Measurements from ENCODE around the gene TMEM141. TPM values are rescaled to one million over a fixed set of nuclear protein-coding genes. Genes with fewer than 3 reads are reported as not detected.
"Not testable (repeated sequence)": the region's sequence is repeated elsewhere in the genome, so short reads cannot be mapped to it uniquely, and the experiment has no call there.

The TMEM141 gene
- total RNA-seq, 1 donor from 2014 or later = 19.9 TPM

DNA sequence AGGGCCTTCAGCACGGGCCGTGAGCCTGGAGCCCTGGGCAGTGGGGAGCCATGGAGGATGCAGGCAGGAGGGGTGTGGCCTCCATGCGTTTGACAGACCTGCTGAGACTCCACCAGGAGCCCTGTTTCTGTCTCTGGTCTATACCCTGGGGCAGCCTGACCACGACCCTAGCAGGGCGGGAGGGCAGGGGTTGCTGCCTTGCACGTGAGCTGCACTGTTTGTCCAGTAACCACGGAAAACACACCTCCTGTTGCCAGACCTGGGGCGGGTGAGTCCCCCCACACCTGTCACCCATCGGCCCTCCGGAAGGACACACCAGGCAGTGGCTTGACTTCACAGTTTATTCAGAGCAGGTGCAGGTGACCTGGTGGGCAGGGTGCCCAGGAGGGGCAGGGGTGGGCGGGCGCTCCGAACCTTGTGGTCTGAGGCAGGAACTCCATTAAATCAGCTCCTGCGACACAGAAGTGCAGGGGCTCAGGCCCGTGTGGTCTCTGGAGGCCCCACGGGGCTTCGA lies 37.0 kb upstream of the TMEM141 start:
- H3K27me3 Mint-ChIP-seq (ENCODE audit: insufficient read depth, low read depth) = peaks cover 14% of the 10 kb centered on the region
- Histone ChIP-seq H3K27ac (no peak overlapping the region), H3K4me3 (no peak overlapping the region), H3K4me1 (peaks cover 3% of the 10 kb centered on the region), H3K4me2 (no peak overlapping the region), H3K27me3 (no peaks in the 10 kb centered on the region), H2AFZ (replicated peaks) (no peak overlapping the region), H3K36me3 (no peaks in the 10 kb centered on the region), H3K9me3 (ENCODE audit: low read depth) (no peaks in the 10 kb centered on the region), H3F3A (ENCODE audit: low read depth) (peaks cover 4% of the 10 kb centered on the region), H3K9ac (no peak overlapping the region), H4K20me1 (ENCODE audit: low read depth) (no peaks in the 10 kb centered on the region), H3K79me2 (ENCODE audit: low read depth) (no peaks in the 10 kb centered on the region)
- TF ChIP-seq EZH2 (IDR thresholded peaks at IDR 0.05) = no peak
- no peak for TF ChIP-seq EZH2phosphoT487 (IDR thresholded peaks at IDR 0.05)
- TF ChIP-seq, protein P1, sequence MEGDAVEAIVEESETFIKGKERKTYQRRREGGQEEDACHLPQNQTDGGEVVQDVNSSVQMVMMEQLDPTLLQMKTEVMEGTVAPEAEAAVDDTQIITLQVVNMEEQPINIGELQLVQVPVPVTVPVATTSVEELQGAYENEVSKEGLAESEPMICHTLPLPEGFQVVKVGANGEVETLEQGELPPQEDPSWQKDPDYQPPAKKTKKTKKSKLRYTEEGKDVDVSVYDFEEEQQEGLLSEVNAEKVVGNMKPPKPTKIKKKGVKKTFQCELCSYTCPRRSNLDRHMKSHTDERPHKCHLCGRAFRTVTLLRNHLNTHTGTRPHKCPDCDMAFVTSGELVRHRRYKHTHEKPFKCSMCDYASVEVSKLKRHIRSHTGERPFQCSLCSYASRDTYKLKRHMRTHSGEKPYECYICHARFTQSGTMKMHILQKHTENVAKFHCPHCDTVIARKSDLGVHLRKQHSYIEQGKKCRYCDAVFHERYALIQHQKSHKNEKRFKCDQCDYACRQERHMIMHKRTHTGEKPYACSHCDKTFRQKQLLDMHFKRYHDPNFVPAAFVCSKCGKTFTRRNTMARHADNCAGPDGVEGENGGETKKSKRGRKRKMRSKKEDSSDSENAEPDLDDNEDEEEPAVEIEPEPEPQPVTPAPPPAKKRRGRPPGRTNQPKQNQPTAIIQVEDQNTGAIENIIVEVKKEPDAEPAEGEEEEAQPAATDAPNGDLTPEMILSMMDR (IDR thresholded peaks at IDR 0.05) = no peak
- no peaks in the 10 kb centered on the region for H3K4me1 Mint-ChIP-seq
- DNase-seq (ENCODE audit: low spot score) = no peak
- peaks cover 16% of the 10 kb centered on the region for H3K9me3 Mint-ChIP-seq
- H3K4me3 Mint-ChIP-seq = no peak overlapping the region
- H3K27ac Mint-ChIP-seq = no peak overlapping the region
- no peaks in the 10 kb centered on the region for H3K36me3 Mint-ChIP-seq

DNA sequence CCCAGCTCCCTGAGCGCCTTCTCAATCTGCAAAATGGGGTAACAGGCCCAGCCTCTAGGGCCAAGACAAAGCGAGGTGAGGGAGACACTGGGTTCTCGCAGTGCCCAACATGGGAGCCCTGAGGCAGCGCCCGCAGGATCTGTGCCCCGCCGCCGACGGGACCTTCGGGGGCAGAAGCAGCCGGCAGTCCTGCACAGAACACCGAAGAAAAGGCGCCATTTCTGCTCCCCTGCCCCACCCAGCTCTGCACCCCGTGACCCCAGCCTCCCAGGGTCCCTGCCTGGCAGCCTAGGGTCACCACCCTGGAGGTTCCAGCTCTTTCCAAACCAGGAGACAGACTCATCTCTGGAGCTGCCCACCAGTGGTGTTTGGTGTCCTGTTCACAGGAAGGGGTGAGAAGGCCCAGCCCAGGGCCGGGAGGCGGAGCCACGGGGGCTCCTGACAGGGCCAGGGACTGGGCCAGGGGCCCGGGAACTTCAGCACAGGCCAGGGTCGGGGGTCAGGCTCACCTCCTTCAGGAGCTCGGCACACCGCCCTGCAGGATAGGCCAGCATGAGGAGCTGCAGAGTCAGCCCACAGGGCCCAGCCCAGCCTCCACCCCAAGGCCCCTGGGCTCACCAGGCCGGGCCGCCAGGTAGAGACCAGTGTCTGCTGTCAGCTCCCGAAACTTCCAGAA lies 36.4 kb upstream of the TMEM141 start:
- Mint-ChIP-seq H3K27ac (no peak overlapping the region), H3K36me3 (no peaks in the 10 kb centered on the region), H3K4me1 (peaks cover 2% of the 10 kb centered on the region), H3K27me3 (ENCODE audit: insufficient read depth, low read depth) (peaks cover 10% of the 10 kb centered on the region), H3K4me3 (no peak overlapping the region), H3K9me3 (peaks cover 16% of the 10 kb centered on the region)
- no peak overlapping the region for H3K27ac ChIP-seq
- no peak overlapping the region for H3K4me2 ChIP-seq
- no peaks in the 10 kb centered on the region for H3K36me3 ChIP-seq
- H3F3A ChIP-seq (ENCODE audit: low read depth) = peaks cover 6% of the 10 kb centered on the region
- TF ChIP-seq EZH2 (IDR thresholded peaks at IDR 0.05) = no peak
- H3K4me1 ChIP-seq = peaks cover 3% of the 10 kb centered on the region
- peak; percentile 41 for DNase-seq (ENCODE audit: low spot score)
- H3K4me3 ChIP-seq = no peak overlapping the region
- H3K79me2 ChIP-seq (ENCODE audit: low read depth) = no peaks in the 10 kb centered on the region
- H4K20me1 ChIP-seq (ENCODE audit: low read depth) = no peaks in the 10 kb centered on the region
- no peak overlapping the region for H3K9ac ChIP-seq
- H3K9me3 ChIP-seq (ENCODE audit: low read depth) = no peaks in the 10 kb centered on the region
- no peaks in the 10 kb centered on the region for H3K27me3 ChIP-seq
- H2AFZ ChIP-seq (replicated peaks) = peak overlapping the region; percentile 24

DNA sequence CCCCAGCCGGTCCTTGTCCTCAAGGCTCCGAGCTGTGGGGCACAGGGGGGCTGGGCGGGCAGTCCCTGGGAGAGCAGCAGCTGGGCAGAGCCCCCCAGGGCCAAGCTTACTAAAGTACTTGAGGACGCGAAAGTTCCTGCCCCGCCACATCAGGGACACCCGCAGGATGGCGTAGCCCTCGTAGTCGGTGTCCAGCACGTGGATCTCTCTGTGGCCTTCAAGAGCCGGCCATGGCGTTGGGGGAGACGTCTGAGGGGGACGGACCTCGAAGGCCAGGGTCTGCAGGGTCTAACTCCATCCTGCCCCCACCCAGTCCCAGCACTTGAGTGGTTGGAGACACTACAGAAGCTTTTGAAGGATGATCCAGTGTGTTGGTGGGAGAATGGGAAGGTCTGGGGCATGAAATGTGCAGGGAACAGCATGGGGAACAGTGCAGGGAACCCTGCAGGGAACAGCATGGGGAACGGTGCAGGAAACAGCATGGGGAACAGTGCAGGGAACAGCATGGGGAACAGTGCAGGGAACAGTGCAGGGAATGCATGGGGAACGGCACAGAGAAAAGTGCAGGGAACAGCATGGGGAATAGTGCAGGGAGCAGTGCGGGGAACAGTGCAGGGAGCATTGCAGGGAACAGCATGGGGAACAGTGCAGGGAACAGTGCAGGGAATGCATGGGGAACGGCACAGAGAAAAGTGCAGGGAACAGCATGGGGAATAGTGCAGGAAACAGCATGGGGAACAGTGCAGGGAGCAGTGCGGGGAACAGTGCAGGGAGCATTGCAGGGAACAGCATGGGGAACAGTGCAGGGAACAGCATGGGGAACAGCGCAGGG lies 35.6 kb upstream of the TMEM141 start:
- not testable (repeated sequence) for H3K36me3 Mint-ChIP-seq; H3K4me1 Mint-ChIP-seq; H3K79me2 ChIP-seq (ENCODE audit: low read depth); DNase-seq (ENCODE audit: low spot score); H3K4me1 ChIP-seq; H3K4me3 ChIP-seq; H3K27me3 ChIP-seq; H2AFZ ChIP-seq (replicated peaks); H3K27ac ChIP-seq; H3K36me3 ChIP-seq; H3K9ac ChIP-seq; H4K20me1 ChIP-seq (ENCODE audit: low read depth); H3K4me2 ChIP-seq; H3K9me3 ChIP-seq (ENCODE audit: low read depth)
- H3K9me3 Mint-ChIP-seq = peaks cover 16% of the 10 kb centered on the region
- H3F3A ChIP-seq (ENCODE audit: low read depth) = peaks cover 10% of the 10 kb centered on the region
- H3K27me3 Mint-ChIP-seq (ENCODE audit: insufficient read depth, low read depth) = peaks cover 10% of the 10 kb centered on the region
- peak overlapping the region; percentile 50 for H3K27ac Mint-ChIP-seq
- peak overlapping the region; percentile 37 for H3K4me3 Mint-ChIP-seq

DNA sequence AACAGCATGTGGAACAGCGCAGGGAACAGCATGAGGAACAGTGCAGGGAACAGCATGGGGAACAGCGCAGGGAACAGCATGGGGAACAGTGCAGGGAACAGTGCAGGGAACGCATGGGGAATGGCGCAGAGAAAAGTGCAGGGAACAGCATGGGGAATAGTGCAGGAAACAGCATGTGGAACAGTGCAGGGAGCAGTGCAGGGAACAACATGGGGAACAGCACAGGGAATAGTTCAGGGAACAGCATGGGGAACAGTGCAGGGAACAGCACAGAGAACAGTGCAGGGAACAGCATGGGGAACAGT lies 35.1 kb upstream of the TMEM141 start:
- H3K4me2 ChIP-seq = no peak overlapping the region
- H3K27me3 Mint-ChIP-seq (ENCODE audit: insufficient read depth, low read depth) = peaks cover 10% of the 10 kb centered on the region
- peaks cover 12% of the 10 kb centered on the region for H3K4me1 Mint-ChIP-seq
- TF ChIP-seq EZH2 (IDR thresholded peaks at IDR 0.05) (no peak), EZH2phosphoT487 (IDR thresholded peaks at IDR 0.05) (no peak)
- TF ChIP-seq, protein P1 (IDR thresholded peaks at IDR 0.05) = no peak
- peak overlapping the region; percentile 70 for H3K4me3 Mint-ChIP-seq
- H3K9me3 ChIP-seq (ENCODE audit: low read depth) = no peaks in the 10 kb centered on the region
- DNase-seq (ENCODE audit: low spot score) = no peak
- no peaks in the 10 kb centered on the region for H4K20me1 ChIP-seq (ENCODE audit: low read depth)
- no peaks in the 10 kb centered on the region for H3K36me3 Mint-ChIP-seq
- H3K27ac ChIP-seq = no peak overlapping the region
- no peak overlapping the region for H2AFZ ChIP-seq (replicated peaks)
- H3K9me3 Mint-ChIP-seq = peaks cover 15% of the 10 kb centered on the region
- H3F3A ChIP-seq (ENCODE audit: low read depth) = peaks cover 10% of the 10 kb centered on the region
- H3K27ac Mint-ChIP-seq = no peak overlapping the region
- H3K27me3 ChIP-seq = no peaks in the 10 kb centered on the region
- no peak overlapping the region for H3K4me3 ChIP-seq
- no peaks in the 10 kb centered on the region for H3K79me2 ChIP-seq (ENCODE audit: low read depth)
- H3K9ac ChIP-seq = no peak overlapping the region
- H3K4me1 ChIP-seq = peaks cover 5% of the 10 kb centered on the region
- H3K36me3 ChIP-seq = no peaks in the 10 kb centered on the region
